GM12878 (cell line): Measurements from ENCODE around the gene FBXW8. TPM values are rescaled to one million over a fixed set of nuclear protein-coding genes. Genes with fewer than 3 reads are reported as not detected.

Experiments
- ATAC-seq: fragments of 200-7000 bp; cut with Tn5 transposase; 3 replicates; pipeline ENCODE4 v1.9.1; 2020; ENCODE audit warnings: mild to moderate bottlenecking, moderate library complexity
- BruUV-seq: library from RNA; stranded (reverse); fragments of 400-500 nt; replicated peaks from 2 replicates; lab custom pipeline; 2021; lab: Mats Ljungman, UMichigan
- CTCF ChIA-PET: fragments of 300-600 bp; sonication (Branson Sonifier 250); formaldehyde crosslinking; extraction: SDS; loops from one replicate; lab custom pipeline; 2021; ENCODE audit warnings: inconsistent platforms; lab: Yijun Ruan, JAX
- POLR2A ChIA-PET: fragments of 350-600 bp; formaldehyde crosslinking; extraction: SDS; loops from one replicate; lab custom pipeline; 2021; ENCODE audit warnings: inconsistent platforms; lab: Charles Lee
- RAD21 ChIA-PET: fragments of 300-600 bp; sonication (Branson Sonifier 250); formaldehyde crosslinking; loops from one replicate; lab custom pipeline; 2023; ENCODE audit warnings: antibody characterized with exemption; ENCODE audit not compliant: unreplicated experiment; lab: Charles Lee
- SMC1A ChIA-PET: fragments of 300-600 bp; sonication (Branson Sonifier 250); formaldehyde crosslinking; loops from one replicate; lab custom pipeline; 2023; ENCODE audit not compliant: unreplicated experiment, uncharacterized antibody; lab: Charles Lee
- DNase-seq: peaks from one replicate; pipeline ENCODE4 v3.0.0-alpha.2; 2011; ENCODE audit warnings: low read depth, low spot score
- FAIRE-seq: peaks from 3 replicates; lab custom pipeline; 2011; peaks lifted over from hg19 to GRCh38; lab: Jason Lieb, UNC
- H2AFZ ChIP-seq: 2 replicates; pipeline ENCODE4 v1.6.0; 2011; ENCODE audit warnings: low read depth, low read length, control low read depth; ENCODE audit not compliant: control insufficient read depth
- H3K27ac ChIP-seq: 2 replicates; pipeline ENCODE4 v1.5.1; 2011; ENCODE audit warnings: control low read depth; ENCODE audit not compliant: control insufficient read depth, insufficient read depth
- H3K27me3 ChIP-seq, 2 experiments: replicated peaks in 1 of 2; 2 replicates each; pipeline versions ENCODE4 v1.6.0 to v1.6.1; 2011; ENCODE audit warnings: low read length in 1 of 2; ENCODE audit not compliant: control insufficient read depth in 2 of 2, insufficient read depth in 2 of 2
- H3K36me3 ChIP-seq, 2 experiments: 2 replicates each; pipeline ENCODE4 v1.5.1; 2011; ENCODE audit warnings: low read length in 1 of 2; ENCODE audit not compliant: control insufficient read depth in 2 of 2, insufficient read depth in 2 of 2
- H3K4me1 ChIP-seq: 2 replicates; pipeline ENCODE4 v1.6.1; 2011; ENCODE audit warnings: mild to moderate bottlenecking, low read length, moderate library complexity, mixed read lengths; ENCODE audit not compliant: control insufficient read depth, insufficient read depth
- H3K4me2 ChIP-seq: 2 replicates; pipeline ENCODE4 v1.6.0; 2011; ENCODE audit warnings: control low read depth; ENCODE audit not compliant: control insufficient read depth, insufficient read depth
- H3K4me3 ChIP-seq: fragments of 200-600 bp; sonication (generic); 2 replicates; pipeline ENCODE4 v1.5.1; 2016
- H3K79me2 ChIP-seq: 2 replicates; pipeline ENCODE4 v1.6.0; 2011; ENCODE audit warnings: low read length; ENCODE audit not compliant: control insufficient read depth, insufficient read depth
- H3K9ac ChIP-seq: 2 replicates; pipeline ENCODE4 v1.8.0; 2011; ENCODE audit warnings: low read length, control low read depth, mixed read lengths; ENCODE audit not compliant: control insufficient read depth, insufficient read depth
- H3K9me3 ChIP-seq: replicated peaks from 3 replicates; pipeline ENCODE4 v1.5.1; 2011; ENCODE audit warnings: mild to moderate bottlenecking, low read length; ENCODE audit not compliant: control insufficient read depth, insufficient read depth
- H4K20me1 ChIP-seq: 2 replicates; pipeline ENCODE4 v1.6.0; 2011; ENCODE audit not compliant: control insufficient read depth, insufficient read depth
- EED ChIP-seq: sonication (generic); IDR thresholded peaks from 2 replicates; pipeline ENCODE4 v1.6.1; 2016; ENCODE audit warnings: antibody characterized with exemption, low read depth
- FOS ChIP-seq: IDR thresholded peaks from 3 replicates; pipeline ENCODE4 v1.6.1; 2011; ENCODE audit warnings: borderline replicate concordance; ENCODE audit not compliant: insufficient read length; ENCODE audit errors: extremely low read depth
- KLF5 ChIP-seq: fragments of 450-650 bp; IDR thresholded peaks from 2 replicates; pipeline ENCODE4 v1.6.1; 2014; ENCODE audit warnings: mild to moderate bottlenecking; ENCODE audit not compliant: partially characterized antibody
- NBN ChIP-seq: fragments of 450-650 bp; IDR thresholded peaks from 2 replicates; pipeline ENCODE4 v1.6.1; 2016
- RFX5 ChIP-seq: IDR thresholded peaks from 2 replicates; pipeline ENCODE4 v1.6.1; 2011; ENCODE audit warnings: low read depth, low read length, improper control_type of control experiment
- WGBS: methylation state at CpG from one replicate; pipeline ENCODE4 v1.1.6; 2016; ENCODE audit warnings: low lambda C conversion rate; ENCODE audit not compliant: insufficient replicate concordance, insufficient coverage; ENCODE audit errors: missing lambda C conversion rate; 5-methylcytosine and 5-hydroxymethylcytosine counted together
- in situ Hi-C: fragments of 300-500 bp; cut with MboI; formaldehyde crosslinking; loops from 9 replicates; pipeline ENCODE4 v1.14.3; 2018; ENCODE audit warnings: mixed read lengths
- intact Hi-C: fragments of 100-400 bp; cut with micrococcal nuclease; formaldehyde crosslinking; loops from one replicate; pipeline ENCODE4 v1.14.2; 2022; ENCODE audit not compliant: unreplicated experiment
- polyA plus RNA-seq, 11 experiments: library from polyadenylated mRNA; depleted of rRNA in 4 of 11; unstranded in 6 of 11; stranded (reverse) in 5 of 11; fragments of >200 nt; fragmentation: Nextera tagmentation in 4 of 11; fragmentation: Illumina TruSeq in 1 of 11; extraction: Ambion mirVana in 4 of 11; extraction: Trizol in 1 of 11; gene quantifications; 1 replicate in 1 of 11; 2 replicates in 10 of 11; pipeline versions ENCODE4 v1.2.1 to v1.2.3, GENCODE V29; 2011 to 2016; ENCODE audit warnings: inconsistent platforms in 2 of 11, missing spikeins in 2 of 11, low read depth in 1 of 11
- total RNA-seq, 4 experiments: library from RNA; depleted of rRNA in 3 of 4; stranded (reverse); fragments of >200 nt in 3 of 4; fragmentation: Illumina TruSeq in 1 of 4; extraction: Trizol in 1 of 4; gene quantifications; 2 replicates each; pipeline versions ENCODE4 v1.2.1 to v1.2.3, GENCODE V29; 2013 to 2021
- TF ChIP-seq, protein P1 (sequence below): fragments of 150-350 bp; IDR thresholded peaks from 2 replicates; pipeline ENCODE4 v1.6.1; 2014; ENCODE audit warnings: mild to moderate bottlenecking, low read depth, low read length

FBXW8 gene
- total and polyA plus RNA-seq, 10 of the 15 experiments (the other 5 are each of a cell fraction or from before 2014, with no cell fraction given): 0.49 to 7.5 (median 4.4) TPM

GRCh38 chr12:117068492-117068891, 157.7 kb downstream of the FBXW8 start:
- H3K9me3 ChIP-seq: no peaks in the 10 kb centered on the region
- H3K36me3 ChIP-seq: peaks cover 0 to 5% of the 10 kb centered on the region in 2 experiments; a peak in 1 of 4 replicates
- POLR2A ChIA-PET: no interaction called here
- no peak for ATAC-seq
- SMC1A ChIA-PET: no interaction called here
- no peaks in the 10 kb centered on the region for H3K27me3 ChIP-seq
- no peak overlapping the region for H3K27ac ChIP-seq
- H3K4me3 ChIP-seq: no peak overlapping the region
- peaks cover 14% of the 10 kb centered on the region for H3K4me1 ChIP-seq
- TF ChIP-seq RFX5 (no peak), EED (no peak), NBN (no peak), KLF5 (no peak), FOS (no peak)
- TF ChIP-seq, protein P1, sequence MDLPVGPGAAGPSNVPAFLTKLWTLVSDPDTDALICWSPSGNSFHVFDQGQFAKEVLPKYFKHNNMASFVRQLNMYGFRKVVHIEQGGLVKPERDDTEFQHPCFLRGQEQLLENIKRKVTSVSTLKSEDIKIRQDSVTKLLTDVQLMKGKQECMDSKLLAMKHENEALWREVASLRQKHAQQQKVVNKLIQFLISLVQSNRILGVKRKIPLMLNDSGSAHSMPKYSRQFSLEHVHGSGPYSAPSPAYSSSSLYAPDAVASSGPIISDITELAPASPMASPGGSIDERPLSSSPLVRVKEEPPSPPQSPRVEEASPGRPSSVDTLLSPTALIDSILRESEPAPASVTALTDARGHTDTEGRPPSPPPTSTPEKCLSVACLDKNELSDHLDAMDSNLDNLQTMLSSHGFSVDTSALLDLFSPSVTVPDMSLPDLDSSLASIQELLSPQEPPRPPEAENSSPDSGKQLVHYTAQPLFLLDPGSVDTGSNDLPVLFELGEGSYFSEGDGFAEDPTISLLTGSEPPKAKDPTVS: no peak
- WGBS: 91% methylated on average over 8 of the region's 8 CpGs
- no peak for FAIRE-seq
- CTCF ChIA-PET: interaction anchor here (0.7 kb wide), 2 partner anchors 601 to 794 kb away, joined by 3 to 4 read pairs; no protein-coding TSS in a partner anchor
- DNase-seq: no peak
- intact Hi-C loops (no loop called here), in situ Hi-C loops (no loop called here)
- H2AFZ ChIP-seq: no peak overlapping the region
- RAD21 ChIA-PET: no interaction called here
- H3K4me2 ChIP-seq: no peak overlapping the region
- H3K79me2 ChIP-seq: no peaks in the 10 kb centered on the region
- no peaks in the 10 kb centered on the region for H4K20me1 ChIP-seq
- no TSS peak for BruUV-seq
- H3K9ac ChIP-seq: no peak overlapping the region
